DOHH2 (cell line): ENCODE measurements around the gene RNF169.

Experiments used
- H3F3A ChIP-seq: fragments of 200-600 bp; sonication (generic), shearing (Covaris generic); 2 replicates; pipeline ENCODE4 v1.6.0; 2016; ENCODE audit warnings: antibody characterized with exemption, mild to moderate bottlenecking; ENCODE audit not compliant: control insufficient read depth, insufficient read depth
- H3K27ac ChIP-seq: fragments of 200-600 bp; sonication (generic); 2 replicates; pipeline ENCODE4 v1.5.1; 2014; ENCODE audit warnings: low read depth, mild to moderate bottlenecking, low read length, moderate library complexity
- H3K27me3 ChIP-seq: fragments of 200-600 bp; sonication (generic); 2 replicates; pipeline ENCODE4 v1.6.1; 2014; ENCODE audit warnings: mild to moderate bottlenecking, low read length, mixed read lengths; ENCODE audit not compliant: control insufficient read depth
- H3K36me3 ChIP-seq: fragments of 200-600 bp; sonication (generic); 2 replicates; pipeline ENCODE4 v1.6.1; 2014; ENCODE audit warnings: mild to moderate bottlenecking, low read length, moderate library complexity, mixed read lengths; ENCODE audit not compliant: control insufficient read depth
- H3K4me1 ChIP-seq: fragments of 200-600 bp; sonication (generic); 2 replicates; pipeline ENCODE4 v1.6.1; 2014; ENCODE audit warnings: mild to moderate bottlenecking, low read length, mixed read lengths; ENCODE audit not compliant: control insufficient read depth
- H3K4me2 ChIP-seq: fragments of 200-600 bp; sonication (generic); 2 replicates; pipeline ENCODE4 v1.6.0; 2014; ENCODE audit warnings: mild to moderate bottlenecking, low read length, moderate library complexity
- H3K4me3 ChIP-seq: fragments of 200-600 bp; sonication (generic); 2 replicates; pipeline ENCODE4 v1.5.1; 2014; ENCODE audit warnings: mild to moderate bottlenecking, low read length, mixed read lengths
- H3K79me2 ChIP-seq: fragments of 200-600 bp; sonication (generic); 2 replicates; pipeline ENCODE4 v1.6.1; 2014; ENCODE audit warnings: mild to moderate bottlenecking, low read length, mixed read lengths; ENCODE audit not compliant: control insufficient read depth
- H3K9me2 ChIP-seq: fragments of 200-600 bp; sonication (generic); replicated peaks from 2 replicates; pipeline ENCODE4 v1.6.1; 2014; ENCODE audit warnings: mild to moderate bottlenecking, low read length, mixed read lengths; ENCODE audit not compliant: control insufficient read depth
- H3K9me3 ChIP-seq: fragments of 200-600 bp; sonication (generic); 2 replicates; pipeline ENCODE4 v1.6.1; 2014; ENCODE audit warnings: antibody characterized with exemption, low read length, mixed read lengths; ENCODE audit not compliant: control insufficient read depth, insufficient read depth
- H4K20me1 ChIP-seq: fragments of 200-600 bp; sonication (generic); 2 replicates; pipeline ENCODE4 v1.6.0; 2014; ENCODE audit warnings: low read depth, mild to moderate bottlenecking, antibody characterized with exemption, low read length, moderate library complexity; ENCODE audit not compliant: control insufficient read depth, insufficient read depth
- CTCF ChIP-seq: fragments of 200-600 bp; sonication (generic); IDR thresholded peaks from one replicate; pipeline ENCODE4 v1.5.1; 2014; ENCODE audit warnings: antibody characterized with exemption, mild to moderate bottlenecking, low read depth, low read length; ENCODE audit not compliant: poor library complexity, severe bottlenecking
- EZH2phosphoT487 ChIP-seq: fragments of 200-600 bp; sonication (generic); IDR thresholded peaks from 2 replicates; pipeline ENCODE4 v1.6.1; 2017; ENCODE audit warnings: borderline replicate concordance, mild to moderate bottlenecking, antibody characterized with exemption, low read length, moderate library complexity, mixed read lengths

The RNF169 gene

GRCh38 chr11:74719011-74719410 lies 29.6 kb upstream of the RNF169 start:
- H3F3A ChIP-seq, result no peaks in the 10 kb centered on the region
- H3K9me3 ChIP-seq, result no peaks in the 10 kb centered on the region
- H3K36me3 ChIP-seq, result no peaks in the 10 kb centered on the region
- H4K20me1 ChIP-seq, result no peaks in the 10 kb centered on the region
- H3K9me2 ChIP-seq, result no peaks in the 10 kb centered on the region
- no peak overlapping the region for H3K4me2 ChIP-seq
- H3K27me3 ChIP-seq, result 0 out of 2 replicates have a peak, but pooled peaks cover under 1% of the 10 kb centered on the region
- TF ChIP-seq CTCF (no peak), EZH2phosphoT487 (no peak)
- no peak overlapping the region for H3K27ac ChIP-seq
- H3K4me3 ChIP-seq, result no peak overlapping the region
- H3K4me1 ChIP-seq, result no peaks in the 10 kb centered on the region
- H3K79me2 ChIP-seq, result no peaks in the 10 kb centered on the region

GRCh38 chr11:74720596-74721478 lies 27.8 kb upstream of the RNF169 start:
- Histone ChIP-seq H3K9me2 (no peaks in the 10 kb centered on the region), H3K27me3 (peaks cover 13% of the 10 kb centered on the region), H4K20me1 (no peaks in the 10 kb centered on the region), H3K9me3 (no peaks in the 10 kb centered on the region), H3K4me1 (no peaks in the 10 kb centered on the region), H3K27ac (no peak overlapping the region), H3K36me3 (no peaks in the 10 kb centered on the region), H3K4me2 (no peak overlapping the region), H3F3A (no peaks in the 10 kb centered on the region), H3K4me3 (no peak overlapping the region), H3K79me2 (no peaks in the 10 kb centered on the region)
- TF ChIP-seq CTCF (no peak), EZH2phosphoT487 (no peak)

DNA sequence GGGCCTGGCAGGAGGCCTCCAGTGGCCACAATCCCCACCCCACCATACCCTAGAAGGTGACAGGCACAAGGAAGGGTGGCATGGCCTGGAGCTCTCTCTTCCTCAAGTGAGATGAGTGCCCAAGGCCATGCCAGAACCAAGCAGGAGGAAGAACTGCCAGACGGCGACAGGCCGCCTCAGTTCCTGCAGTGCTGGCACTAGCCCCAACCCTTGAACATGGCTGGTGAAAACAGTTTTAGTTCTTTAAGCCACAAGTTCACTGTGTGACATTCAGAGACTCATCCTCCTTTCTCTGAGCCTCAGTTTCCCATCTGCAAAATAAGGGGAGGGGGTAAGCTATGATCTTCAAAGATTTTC lies 27.2 kb upstream of the RNF169 start:
- H3K9me2 ChIP-seq, result no peaks in the 10 kb centered on the region
- TF ChIP-seq CTCF (no peak), EZH2phosphoT487 (no peak)
- no peaks in the 10 kb centered on the region for H4K20me1 ChIP-seq
- H3K27me3 ChIP-seq, result peaks cover 20% of the 10 kb centered on the region
- no peaks in the 10 kb centered on the region for H3K9me3 ChIP-seq
- H3K4me2 ChIP-seq, result no peak overlapping the region
- no peaks in the 10 kb centered on the region for H3K36me3 ChIP-seq
- no peak overlapping the region for H3K4me3 ChIP-seq
- H3F3A ChIP-seq, result no peaks in the 10 kb centered on the region
- H3K27ac ChIP-seq, result no peak overlapping the region
- no peaks in the 10 kb centered on the region for H3K79me2 ChIP-seq
- H3K4me1 ChIP-seq, result no peaks in the 10 kb centered on the region
